Measurements from ENCODE around the gene KIZ.

Gene KIZ

GRCh38 chr20:21180248-21180647 lies 54.4 kb downstream of the KIZ start:
- no peak for DNase-seq

- no peak for DNase-seq
Observed at GRCh38 chr20:21181028-21181427, 55.1 kb downstream of the KIZ start.

- no peak for DNase-seq
Observed at GRCh38 chr20:21182832-21183563, 57.1 kb downstream of the KIZ start.

- no peak for DNase-seq
Observed at GRCh38 chr20:21183722-21184121, 57.8 kb downstream of the KIZ start.

GRCh38 chr20:21184819-21185218 lies 58.9 kb downstream of the KIZ start:
- no peak for DNase-seq

GRCh38 chr20:21185849-21186248 lies 60.0 kb downstream of the KIZ start:
- DNase-seq, result no peak

- DNase-seq, result no peak
Observed at GRCh38 chr20:21189761-21190523, 64.1 kb downstream of the KIZ start.

GRCh38 chr20:21190869-21191268 lies 65.0 kb downstream of the KIZ start:
- no peak for DNase-seq

- no peak for DNase-seq
Observed at GRCh38 chr20:21191839-21192238, 66.0 kb downstream of the KIZ start.

- DNase-seq, result no peak
Observed at GRCh38 chr20:21202259-21202658, 76.4 kb downstream of the KIZ start.

- DNase-seq, result no peak
Observed at GRCh38 chr20:21203088-21203656, 77.3 kb downstream of the KIZ start.

- no peak for DNase-seq
Observed at GRCh38 chr20:21206584-21206983, 80.7 kb downstream of the KIZ start.

- no peak for DNase-seq
Observed at GRCh38 chr20:21208999-21209398, 83.1 kb downstream of the KIZ start.

- DNase-seq, result no peak
Observed at GRCh38 chr20:21209668-21210067, 83.8 kb downstream of the KIZ start.

- no peak for DNase-seq
Observed at GRCh38 chr20:21213691-21214090, 87.8 kb downstream of the KIZ start.

- DNase-seq, result no peak
Observed at GRCh38 chr20:21214431-21214830, 88.5 kb downstream of the KIZ start.

- no peak for DNase-seq
Observed at GRCh38 chr20:21219686-21220085, 93.8 kb downstream of the KIZ start.

- DNase-seq, result no peak
Observed at GRCh38 chr20:21224217-21224616, 98.3 kb downstream of the KIZ start.

- DNase-seq, result no peak
Observed at GRCh38 chr20:21225215-21225947, 99.5 kb downstream of the KIZ start.

- no peak for DNase-seq
Observed at GRCh38 chr20:21228511-21228910, 102.6 kb downstream of the KIZ start.

GRCh38 chr20:21229163-21229562 lies 103.3 kb downstream of the KIZ start:
- no peak for DNase-seq

GRCh38 chr20:21230220-21230619 lies 104.3 kb downstream of the KIZ start:
- no peak for DNase-seq

- no peak for DNase-seq
Observed at GRCh38 chr20:21230686-21231085, 104.8 kb downstream of the KIZ start.

Data from AML-193 (cell line).